Measurements from ENCODE around the gene ATP9B. TPM values are rescaled to one million over a fixed set of nuclear protein-coding genes. Genes with fewer than 3 reads are reported as not detected.

Gene ATP9B
- total RNA-seq, 1 experiment from 2014 or later, result 25.5 TPM

- ChIA-PET CTCF (interaction anchor here (0.6 kb wide), 1 partner anchor 432 kb away, joined by 3 read pairs; no protein-coding TSS in a partner anchor), POLR2A (no interaction called here)
- no peak overlapping the region for H3K27ac Mint-ChIP-seq (ENCODE audit: low read depth, unreplicated experiment)
- BruUV-seq (replicated peaks), result no TSS peak
- H3K4me1 Mint-ChIP-seq (ENCODE audit: insufficient read depth, unreplicated experiment), result no peaks in the 10 kb centered on the region
- intact Hi-C loops (cut with micrococcal nuclease), result no loop called here
- H3K9me3 Mint-ChIP-seq (ENCODE audit: unreplicated experiment), result peaks cover 14% of the 10 kb centered on the region
- no peaks in the 10 kb centered on the region for H3K36me3 Mint-ChIP-seq (ENCODE audit: insufficient read depth, unreplicated experiment)
- no peak overlapping the region for H3K4me3 Mint-ChIP-seq (ENCODE audit: unreplicated experiment)
- H3K27me3 Mint-ChIP-seq (ENCODE audit: insufficient read depth, unreplicated experiment), result no peaks in the 10 kb centered on the region
- no peak for TF ChIP-seq CTCF (IDR thresholded peaks at IDR 0.05; ENCODE audit: unreplicated experiment)
- no peak for DNase-seq (ENCODE audit: unreplicated experiment)
Observed at GRCh38 chr18:79418642-79419041, 349.4 kb downstream of the ATP9B start.

- H3K4me1 Mint-ChIP-seq (ENCODE audit: insufficient read depth, unreplicated experiment), result peaks cover 10% of the 10 kb centered on the region
- CTCF ChIA-PET, result no interaction called here
- H3K4me3 Mint-ChIP-seq (ENCODE audit: unreplicated experiment), result no peak overlapping the region
- POLR2A ChIA-PET, result no interaction called here
- no peak for DNase-seq (ENCODE audit: unreplicated experiment)
- H3K36me3 Mint-ChIP-seq (ENCODE audit: insufficient read depth, unreplicated experiment), result peaks cover 6% of the 10 kb centered on the region
- no TSS peak for BruUV-seq (replicated peaks)
- H3K27me3 Mint-ChIP-seq (ENCODE audit: insufficient read depth, unreplicated experiment), result no peaks in the 10 kb centered on the region
- peaks cover 25% of the 10 kb centered on the region for H3K9me3 Mint-ChIP-seq (ENCODE audit: unreplicated experiment)
- TF ChIP-seq CTCF (IDR thresholded peaks at IDR 0.05; ENCODE audit: unreplicated experiment), result no peak
- no peak overlapping the region for H3K27ac Mint-ChIP-seq (ENCODE audit: low read depth, unreplicated experiment)
- intact Hi-C loops (cut with micrococcal nuclease), result no loop called here
Observed at GRCh38 chr18:79420033-79420745, 351.0 kb downstream of the ATP9B start.

- peaks cover 11% of the 10 kb centered on the region for H3K4me1 Mint-ChIP-seq (ENCODE audit: insufficient read depth, unreplicated experiment)
- H3K36me3 Mint-ChIP-seq (ENCODE audit: insufficient read depth, unreplicated experiment), result peaks cover 14% of the 10 kb centered on the region
- no peaks in the 10 kb centered on the region for H3K27me3 Mint-ChIP-seq (ENCODE audit: insufficient read depth, unreplicated experiment)
- H3K9me3 Mint-ChIP-seq (ENCODE audit: unreplicated experiment), result peaks cover 27% of the 10 kb centered on the region
- ChIA-PET POLR2A (no interaction called here), CTCF (interaction anchor here (0.7 kb wide), 1 partner anchor 41 kb away, joined by 3 read pairs; no protein-coding TSS in a partner anchor)
- H3K4me3 Mint-ChIP-seq (ENCODE audit: unreplicated experiment), result no peak overlapping the region
- intact Hi-C loops (cut with micrococcal nuclease), result no loop called here
- H3K27ac Mint-ChIP-seq (ENCODE audit: low read depth, unreplicated experiment), result no peak overlapping the region
- TF ChIP-seq CTCF (IDR thresholded peaks at IDR 0.05; ENCODE audit: unreplicated experiment), result no peak
- BruUV-seq (replicated peaks), result no TSS peak
- DNase-seq (ENCODE audit: unreplicated experiment), result no peak
Observed at GRCh38 chr18:79421275-79421857, 352.2 kb downstream of the ATP9B start.

GRCh38 chr18:79422022-79422782 lies 353.0 kb downstream of the ATP9B start:
- no peaks in the 10 kb centered on the region for H3K27me3 Mint-ChIP-seq (ENCODE audit: insufficient read depth, unreplicated experiment)
- H3K4me3 Mint-ChIP-seq (ENCODE audit: unreplicated experiment), result no peak overlapping the region
- H3K36me3 Mint-ChIP-seq (ENCODE audit: insufficient read depth, unreplicated experiment), result peaks cover 14% of the 10 kb centered on the region
- H3K4me1 Mint-ChIP-seq (ENCODE audit: insufficient read depth, unreplicated experiment), result peaks cover 11% of the 10 kb centered on the region
- CTCF ChIA-PET, result interaction anchor here (0.7 kb wide), 1 partner anchor 42 kb away, joined by 3 read pairs; no protein-coding TSS in a partner anchor
- no TSS peak for BruUV-seq (replicated peaks)
- POLR2A ChIA-PET, result no interaction called here
- H3K9me3 Mint-ChIP-seq (ENCODE audit: unreplicated experiment), result peaks cover 27% of the 10 kb centered on the region
- TF ChIP-seq CTCF (IDR thresholded peaks at IDR 0.05; ENCODE audit: unreplicated experiment), result no peak
- H3K27ac Mint-ChIP-seq (ENCODE audit: low read depth, unreplicated experiment), result no peak overlapping the region
- peak; percentile 58 for DNase-seq (ENCODE audit: unreplicated experiment)
- intact Hi-C loops (cut with micrococcal nuclease), result no loop called here
